NCI-H2227 (cell line): Measurements from ENCODE around the gene AP5B1.
"Not testable (repeated sequence)": the region's sequence is repeated elsewhere in the genome, so short reads cannot be mapped to it uniquely, and the experiment has no call there.

ENCODE experiments used
- DNase-seq: peaks from one replicate; lab custom pipeline; 2025; ENCODE audit not compliant: unreplicated experiment; lab: John Stamatoyannopoulos, UW

AP5B1 gene

DNA sequence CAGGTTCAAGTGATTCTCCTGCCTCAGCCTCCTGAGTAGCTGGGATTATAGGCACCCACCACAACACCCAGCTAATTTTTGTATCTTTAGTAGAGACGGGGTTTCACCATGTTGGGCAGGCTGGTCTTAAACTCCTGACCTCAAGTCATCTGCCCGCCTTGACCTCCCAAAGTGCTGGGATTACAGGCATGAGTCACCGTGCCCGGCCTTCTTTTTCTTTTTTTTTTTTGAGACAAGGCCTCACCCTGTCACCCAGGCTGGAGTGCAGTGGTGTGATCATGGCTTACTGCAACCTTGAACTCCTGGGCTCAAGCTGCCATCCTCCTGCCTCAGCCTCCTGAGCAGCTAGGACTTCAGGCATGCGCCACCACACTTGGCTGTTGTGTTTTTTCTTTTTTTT, 13.0 kb downstream of the AP5B1 start:
- not testable (repeated sequence) for DNase-seq

DNA sequence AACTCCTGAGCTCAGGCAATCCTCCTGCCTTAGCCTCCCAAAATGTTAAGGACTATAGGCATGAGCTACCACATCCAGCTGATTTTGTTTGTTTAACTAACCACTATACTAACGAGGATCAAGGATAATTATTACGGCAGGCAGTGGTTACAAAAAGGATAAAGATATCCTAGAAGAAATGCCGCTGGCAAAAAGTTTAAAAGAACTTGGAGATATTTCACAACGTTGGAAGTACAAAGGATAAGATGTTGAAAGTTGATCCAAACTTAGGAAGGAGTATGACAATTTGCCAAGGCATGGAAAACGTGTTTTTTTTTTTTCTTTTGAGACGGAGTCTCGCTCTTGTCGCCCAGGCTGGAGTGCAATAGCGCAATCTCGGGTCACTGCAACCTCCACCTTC, 13.4 kb downstream of the AP5B1 start:
- DNase-seq, result no peak

DNA sequence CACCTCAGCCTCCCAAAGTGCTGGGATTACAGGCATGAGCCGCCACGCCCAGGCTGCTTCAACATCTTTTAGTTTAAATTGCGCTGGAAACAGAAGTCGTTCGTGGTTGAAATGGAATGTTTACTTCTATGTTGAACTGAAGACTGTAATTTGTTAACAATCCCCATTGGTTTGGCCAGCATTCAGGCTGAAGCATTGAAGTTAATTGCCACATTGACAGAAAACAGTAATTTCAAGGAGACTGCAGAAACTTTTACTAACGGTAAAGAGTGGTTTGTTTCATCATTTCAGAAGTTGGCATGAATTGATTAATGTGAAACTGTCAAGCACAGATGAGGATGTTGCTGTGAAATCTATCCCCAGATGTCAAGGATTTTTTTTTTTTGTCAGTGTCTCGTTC, 14.2 kb downstream of the AP5B1 start:
- peak; percentile 86 for DNase-seq

DNA sequence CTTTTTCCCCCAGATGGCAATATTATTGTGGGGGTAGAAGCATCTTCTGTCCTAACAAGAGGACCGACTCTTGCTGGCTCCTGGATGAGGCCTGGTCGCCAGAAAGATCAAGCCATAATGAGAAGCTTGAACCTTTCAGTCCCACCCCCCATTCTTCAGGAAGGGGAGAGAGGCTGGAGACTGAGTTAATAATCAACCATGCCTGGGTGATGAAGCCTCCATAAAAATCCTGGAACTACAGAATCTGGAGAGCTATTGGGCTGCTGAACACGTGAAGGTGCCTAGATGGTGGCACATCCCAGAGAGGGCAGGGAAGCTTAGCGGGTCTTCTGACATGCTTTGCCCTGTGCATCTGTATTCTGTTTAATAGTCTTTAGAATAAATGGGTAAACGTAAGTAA, 16.3 kb downstream of the AP5B1 start:
- DNase-seq, result no peak

DNA sequence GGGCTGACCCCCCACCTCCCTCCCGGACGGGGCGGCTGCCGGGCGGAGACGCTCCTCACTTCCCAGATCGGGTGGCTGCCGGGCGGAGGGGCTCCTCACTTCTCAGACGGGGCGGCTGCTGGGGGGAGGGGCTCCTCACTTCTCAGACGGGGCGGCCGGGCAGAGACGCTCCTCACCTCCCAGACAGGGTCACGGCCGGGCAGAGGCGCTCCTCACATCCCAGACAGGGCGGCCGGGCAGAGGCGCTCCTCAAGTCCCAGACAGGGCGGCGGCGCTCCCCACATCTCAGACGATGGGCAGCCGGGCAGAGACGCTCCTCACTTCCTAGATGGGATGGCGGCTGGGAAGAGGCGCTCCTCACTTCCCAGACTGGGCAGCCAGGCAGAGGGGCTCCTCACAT, 18.0 kb downstream of the AP5B1 start:
- not testable (repeated sequence) for DNase-seq

DNA sequence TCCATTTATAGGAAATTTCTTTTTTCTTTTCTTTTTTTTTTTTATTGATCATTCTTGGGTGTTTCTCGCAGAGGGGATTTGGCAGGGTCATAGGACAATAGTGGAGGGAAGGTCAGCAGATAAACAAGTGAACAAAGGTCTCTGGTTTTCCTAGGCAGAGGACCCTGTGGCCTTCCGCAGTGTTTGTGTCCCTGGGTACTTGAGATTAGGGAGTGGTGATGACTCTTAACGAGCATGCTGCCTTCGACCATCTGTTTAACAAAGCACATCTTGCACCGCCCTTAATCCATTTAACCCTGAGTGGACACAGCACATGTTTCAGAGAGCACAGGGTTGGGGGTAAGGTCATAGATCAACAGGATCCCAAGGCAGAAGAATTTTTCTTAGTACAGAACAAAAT, 18.6 kb downstream of the AP5B1 start:
- DNase-seq, result not testable (repeated sequence)

DNA sequence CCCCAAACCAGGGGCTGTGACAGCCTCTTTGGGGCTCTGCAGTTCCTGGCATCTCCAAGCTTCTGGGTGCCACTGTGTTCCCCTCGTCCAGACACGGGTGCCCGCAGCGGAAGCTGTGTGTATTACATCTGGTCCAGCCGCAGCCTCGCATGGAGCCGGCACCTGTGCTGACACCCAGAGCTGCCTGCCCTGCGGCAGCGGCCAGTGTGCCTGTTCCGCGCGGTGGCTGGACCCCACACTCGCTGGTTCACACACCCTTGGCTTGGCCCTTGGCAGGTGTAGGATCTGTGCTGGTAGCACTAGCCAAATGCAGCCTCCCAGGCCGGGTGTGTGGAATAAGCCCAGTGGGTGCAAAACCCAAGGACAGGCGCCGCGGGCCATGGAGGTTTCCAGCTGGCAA, 35.7 kb downstream of the AP5B1 start:
- DNase-seq, result no peak

DNA sequence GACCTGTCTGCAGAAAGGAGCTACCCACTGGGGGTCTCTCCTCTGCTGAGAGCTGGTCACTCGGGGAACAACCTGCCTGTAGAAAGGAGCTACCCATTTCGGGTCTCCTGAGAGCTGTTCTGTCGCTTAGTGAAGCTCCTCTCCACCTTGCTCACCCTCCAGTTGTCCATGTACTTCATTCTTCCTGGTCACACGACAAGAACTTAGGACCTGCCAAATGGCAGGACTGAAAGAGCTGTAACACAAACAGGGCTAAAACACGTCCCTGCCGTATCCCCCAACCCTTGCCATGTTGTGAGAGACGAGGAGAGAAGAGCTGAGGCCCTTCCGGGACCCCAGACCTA, 36.1 kb downstream of the AP5B1 start:
- DNase-seq, result no peak

DNA sequence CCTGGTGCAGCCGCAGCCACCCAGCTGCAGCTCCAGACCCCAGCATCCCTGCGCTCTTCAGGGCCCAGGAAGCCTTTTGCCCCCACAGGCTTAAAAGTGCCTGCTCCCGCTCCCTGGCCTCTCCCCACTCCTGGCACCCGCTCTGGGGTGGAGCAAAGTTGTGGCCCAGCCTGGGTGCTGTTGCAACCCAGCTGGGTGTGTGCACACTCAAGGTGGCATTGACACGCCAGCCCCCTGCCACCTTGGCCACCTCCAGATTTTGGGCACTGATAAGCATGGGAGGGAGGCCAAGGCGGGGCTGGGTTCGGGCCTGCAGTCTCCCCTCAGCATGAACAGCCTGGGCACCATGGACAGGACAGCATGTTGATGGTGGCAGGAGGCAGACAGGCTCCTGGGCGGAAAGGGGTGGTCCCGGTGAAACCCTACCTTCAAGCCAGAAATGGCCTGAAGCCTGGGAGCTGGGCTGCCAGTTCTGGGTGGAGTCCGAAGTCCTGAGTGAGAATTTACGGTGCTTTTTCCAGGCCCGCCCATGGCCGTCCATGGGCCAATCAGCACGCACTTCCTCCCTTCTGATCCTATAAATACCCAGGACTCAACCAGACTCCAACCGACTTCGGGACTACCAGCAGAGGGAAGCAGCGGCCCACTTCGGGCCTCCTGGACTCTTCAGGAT, 36.6 kb downstream of the AP5B1 start:
- DNase-seq, result peak; percentile 9

DNA sequence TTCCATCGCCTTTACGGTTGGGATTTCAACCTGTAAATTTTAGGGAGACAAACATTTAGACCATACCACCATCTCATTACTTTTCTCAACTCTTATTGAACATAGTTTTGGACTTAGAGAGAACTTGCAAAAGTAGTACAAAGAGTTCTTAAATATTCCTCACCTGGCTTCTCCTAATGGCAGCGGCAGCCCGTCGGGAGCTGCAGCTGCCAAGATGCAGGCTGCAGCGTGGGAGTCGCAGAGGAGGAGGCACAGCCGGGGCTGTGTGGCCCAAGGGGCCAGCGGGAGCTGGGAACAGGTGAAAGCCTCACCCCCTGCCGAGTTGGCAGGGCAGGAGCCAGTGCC, 37.1 kb downstream of the AP5B1 start:
- no peak for DNase-seq

DNA sequence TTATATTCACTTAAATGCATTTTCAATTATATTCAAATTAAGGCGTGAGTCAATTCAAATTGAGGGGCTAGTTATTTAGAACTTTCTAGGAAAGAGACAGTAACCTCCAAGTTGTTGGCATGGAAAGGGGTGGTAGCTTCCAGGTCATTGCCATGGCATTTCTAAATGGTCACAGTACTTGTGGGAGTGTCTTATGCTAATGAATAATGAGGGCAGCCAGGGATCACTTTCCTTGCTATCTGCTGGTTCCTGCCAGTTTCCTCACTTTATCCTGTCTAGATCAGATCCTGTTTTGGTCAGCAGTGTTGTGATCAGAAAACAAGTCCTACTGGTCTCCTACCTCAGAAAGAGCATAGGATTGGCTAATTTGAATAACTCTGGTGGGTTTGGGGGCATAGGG, 38.4 kb downstream of the AP5B1 start:
- DNase-seq, result no peak

DNA sequence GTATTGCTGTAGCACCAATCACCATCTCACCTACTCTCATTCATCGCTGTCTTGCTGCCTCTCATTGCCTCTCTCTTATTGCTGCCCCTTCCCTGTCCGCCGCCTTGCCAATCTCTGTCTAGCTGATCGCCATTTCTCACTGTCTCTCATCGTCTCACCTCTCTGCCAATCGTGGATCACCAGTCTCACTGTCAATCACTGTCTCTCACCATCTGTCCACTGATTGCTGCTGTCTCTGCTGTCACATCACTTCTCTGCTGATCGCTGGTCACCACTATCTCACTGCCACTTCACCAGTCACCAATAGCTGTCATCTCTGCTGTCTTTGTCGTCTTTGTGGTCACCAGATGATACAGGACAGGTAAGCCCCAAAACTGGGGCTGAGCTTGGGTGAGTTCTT, 39.6 kb downstream of the AP5B1 start:
- no peak for DNase-seq

DNA sequence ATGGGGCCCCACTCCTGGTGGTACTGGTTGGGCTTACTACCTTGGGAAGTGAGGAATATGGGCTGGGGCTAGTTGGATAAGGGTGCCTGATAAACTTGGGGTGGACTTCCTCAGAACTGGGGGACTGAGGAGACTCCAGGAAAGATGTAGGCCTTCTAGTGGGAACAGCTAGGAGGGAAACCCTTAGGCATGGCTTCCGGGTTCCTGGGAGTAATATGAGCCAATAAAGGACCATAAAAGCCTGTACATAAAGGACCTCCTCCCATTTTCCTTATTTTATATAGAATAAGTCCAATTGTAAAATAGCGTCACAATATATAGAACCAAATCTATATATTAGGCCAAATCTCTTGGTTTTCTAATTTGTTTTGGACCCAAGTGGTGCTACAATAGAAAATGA, 41.8 kb downstream of the AP5B1 start:
- no peak for DNase-seq

DNA sequence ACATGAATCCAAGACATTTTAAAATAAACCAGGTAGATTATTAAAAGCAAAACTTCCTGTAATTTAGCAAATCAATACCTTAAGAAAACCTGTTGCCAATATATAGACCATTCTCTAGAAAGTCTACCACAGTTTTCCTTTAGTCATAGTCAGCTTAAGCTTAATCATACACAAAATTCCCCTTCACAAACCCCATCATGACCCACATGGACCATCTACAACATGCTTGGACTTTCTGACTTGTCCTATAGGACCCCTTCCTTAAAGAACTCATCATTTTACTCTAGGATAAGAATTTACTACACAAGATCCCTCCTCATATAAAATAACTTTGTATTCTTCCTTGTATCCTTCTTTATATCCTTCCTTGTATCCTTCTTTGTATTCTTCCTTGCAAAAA, 44.0 kb downstream of the AP5B1 start:
- no peak for DNase-seq

DNA sequence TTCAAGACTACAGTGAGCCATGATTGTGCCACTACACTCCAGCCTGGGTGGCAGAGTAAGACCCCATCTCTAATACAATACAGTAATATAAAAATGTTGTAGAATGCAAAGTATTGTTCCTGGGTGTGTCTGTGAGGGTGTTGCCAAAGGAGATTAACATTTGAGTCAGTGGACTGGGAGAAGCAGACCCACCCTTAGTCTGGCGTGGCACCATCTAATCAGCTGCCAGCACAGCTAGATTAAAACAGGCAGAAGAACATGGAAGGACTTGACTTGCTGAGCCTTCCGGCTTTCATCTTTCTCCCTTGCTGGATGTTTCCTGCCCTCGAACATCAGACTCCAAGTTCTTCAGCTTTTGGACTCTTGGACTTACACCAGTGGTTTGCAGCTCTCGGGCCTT, 45.7 kb downstream of the AP5B1 start:
- DNase-seq, result not testable (repeated sequence)

DNA sequence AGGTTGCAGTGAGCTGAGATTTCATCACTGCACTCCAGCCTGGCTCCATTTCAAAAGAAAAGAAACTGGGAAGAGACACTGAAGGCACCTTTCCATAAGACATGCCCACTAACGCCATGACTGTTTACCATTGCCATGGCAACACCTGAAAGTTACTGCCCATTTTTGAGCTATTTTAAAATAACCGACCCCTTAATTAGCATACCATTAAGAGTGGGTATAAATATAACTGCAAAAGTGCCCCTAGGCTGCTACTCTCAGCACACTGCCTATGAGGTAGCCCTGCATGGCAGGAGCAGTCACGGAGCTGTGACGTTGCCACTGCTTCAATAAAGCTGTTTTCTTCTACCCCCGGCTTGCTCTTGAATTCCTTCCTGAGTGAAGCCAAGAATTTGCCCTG, 50.3 kb downstream of the AP5B1 start:
- no peak for DNase-seq

DNA sequence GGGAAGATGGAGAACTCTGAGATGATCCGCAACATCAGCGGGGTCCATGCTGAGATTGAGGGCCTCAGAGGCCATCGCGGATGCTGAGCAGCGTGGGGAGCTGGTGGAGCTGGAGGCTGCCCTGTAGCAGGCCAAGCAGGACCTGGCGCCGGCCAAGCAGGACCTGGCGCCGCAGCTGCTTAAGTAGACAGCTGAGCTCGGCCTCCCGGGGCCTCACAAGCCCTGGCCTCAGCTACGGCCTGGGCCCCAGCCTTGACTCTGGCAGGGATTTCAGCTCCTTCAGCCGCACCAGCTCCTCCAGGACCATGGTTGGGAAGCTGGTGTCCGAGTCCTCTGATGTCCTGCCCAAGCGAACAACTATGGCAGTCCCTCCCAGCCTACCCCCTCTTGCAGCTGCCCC, 52.9 kb downstream of the AP5B1 start:
- no peak for DNase-seq

DNA sequence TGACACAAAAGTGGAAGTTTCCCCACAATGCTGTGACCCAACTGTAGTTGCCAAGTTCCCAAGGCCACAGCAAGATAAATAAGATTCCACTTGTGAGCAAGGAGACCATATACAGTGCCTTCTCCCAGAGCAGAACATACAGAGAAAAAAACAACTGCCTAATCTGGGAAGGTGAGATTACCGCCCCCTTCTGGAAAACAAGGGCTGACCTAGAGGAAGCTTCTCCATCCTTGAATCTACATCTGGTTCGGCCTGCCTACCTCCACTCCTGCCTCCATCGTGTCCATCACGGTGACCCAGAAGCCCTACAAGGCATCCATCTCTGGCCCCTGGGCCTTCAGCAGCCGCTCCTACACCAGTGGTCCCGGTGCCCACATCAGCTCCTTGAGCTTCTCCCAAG, 54.1 kb downstream of the AP5B1 start:
- DNase-seq, result no peak
